GM19324 (cell line): ENCODE data around the gene COMMD3.
A peak's percentile ranks its signal among the peaks of the same experiment; 100 is the strongest.
"Not testable (repeated sequence)": the region's sequence is repeated elsewhere in the genome, so short reads cannot be mapped to it uniquely, and the experiment has no call there.

Source experiments
- ATAC-seq: cut with Tn5 transposase; IDR thresholded peaks from one replicate; pipeline ENCODE4 v1.9.1; 2021; ENCODE audit warnings: mild to moderate bottlenecking, moderate library complexity; ENCODE audit not compliant: unreplicated experiment, low FRiP score

The COMMD3 gene

DNA sequence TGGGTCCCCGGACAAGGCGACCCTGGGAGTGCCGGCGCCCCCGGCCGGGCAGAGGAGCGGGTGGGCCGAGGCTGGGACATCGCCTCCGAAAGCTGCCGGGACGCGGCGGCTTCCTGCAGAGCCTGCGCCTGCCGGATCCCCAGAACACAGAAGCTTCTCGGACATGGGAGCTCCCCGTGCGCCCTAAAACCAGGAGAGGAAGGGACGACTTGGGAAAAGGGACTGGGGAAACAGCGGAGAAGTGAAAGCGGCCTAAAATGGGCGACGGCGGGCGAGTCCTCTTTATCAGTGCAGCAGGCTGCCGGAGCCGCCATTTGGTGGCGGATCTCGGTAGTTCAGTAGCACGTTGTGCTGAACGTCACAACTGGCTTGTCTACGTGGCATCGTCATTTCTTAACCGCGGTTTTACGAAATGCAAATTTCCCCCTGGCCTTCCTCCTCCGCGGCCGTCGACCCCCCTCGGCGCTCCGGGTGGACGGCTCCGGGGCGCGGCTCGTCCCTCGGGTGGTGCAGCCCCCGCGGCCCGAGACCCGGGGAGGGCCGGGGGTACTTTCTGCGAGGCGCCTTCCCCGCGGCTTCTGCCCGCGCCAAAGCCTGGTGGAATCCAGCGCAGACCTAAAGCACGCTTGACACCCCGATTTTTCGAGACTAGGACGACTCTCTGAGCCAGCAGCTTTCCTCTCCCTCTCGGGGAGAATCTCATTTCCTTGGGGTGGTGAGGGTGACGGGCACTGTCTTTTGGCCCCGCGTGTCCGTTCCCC lies 19.2 kb downstream of the COMMD3 start:
- no peak for ATAC-seq

DNA sequence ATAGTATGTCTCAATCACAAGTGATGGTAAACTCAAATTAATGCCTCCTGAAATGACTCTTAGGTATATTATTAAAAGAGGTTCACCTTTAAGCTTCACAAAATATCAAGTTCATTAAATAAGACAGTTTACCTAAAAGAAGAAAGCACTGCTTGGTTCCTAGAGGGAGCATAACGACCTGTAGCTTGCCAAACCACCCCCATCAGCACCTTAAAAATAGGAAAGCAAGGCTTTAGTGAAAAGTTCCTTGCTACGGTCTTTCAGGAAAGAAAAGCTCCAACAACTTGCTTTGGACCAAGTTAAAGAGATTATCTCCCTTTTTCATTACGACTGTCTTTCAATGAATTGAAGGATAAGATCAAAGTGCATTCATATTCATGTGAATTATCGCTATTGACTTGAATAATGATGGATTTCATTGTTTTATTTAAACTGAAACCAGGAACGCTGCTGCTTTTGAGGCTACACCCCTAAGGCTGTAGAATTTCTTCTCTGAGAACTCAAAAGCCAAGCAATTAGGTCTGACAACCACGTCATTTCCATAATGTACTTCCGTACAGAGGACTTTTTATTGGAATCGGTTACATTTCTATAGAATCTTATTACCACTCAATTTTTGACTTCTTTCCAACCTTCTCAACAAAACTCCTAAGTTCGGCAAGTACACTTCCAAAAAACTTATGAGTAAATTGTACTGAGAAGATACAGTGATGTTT lies 22.2 kb downstream of the COMMD3 start:
- no peak for ATAC-seq

DNA sequence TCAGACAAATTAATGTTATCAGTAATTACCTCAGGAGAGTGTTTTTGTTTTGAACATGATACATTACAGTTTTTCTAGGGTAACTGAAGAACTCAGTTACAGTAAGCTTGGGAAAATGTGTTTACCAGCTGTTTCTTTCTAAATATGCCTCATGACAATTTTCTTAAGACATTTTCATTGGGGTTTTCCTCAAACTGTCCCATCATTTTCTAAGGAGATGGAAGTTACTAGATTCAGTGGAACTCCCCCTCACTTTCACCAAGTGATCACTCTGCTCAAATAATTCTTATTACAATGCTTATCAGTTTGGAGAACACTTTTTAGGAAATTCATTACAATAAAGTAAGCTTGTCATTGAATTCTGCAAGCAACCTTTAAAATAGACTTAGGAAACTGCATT lies 22.7 kb downstream of the COMMD3 start:
- ATAC-seq = no peak

DNA sequence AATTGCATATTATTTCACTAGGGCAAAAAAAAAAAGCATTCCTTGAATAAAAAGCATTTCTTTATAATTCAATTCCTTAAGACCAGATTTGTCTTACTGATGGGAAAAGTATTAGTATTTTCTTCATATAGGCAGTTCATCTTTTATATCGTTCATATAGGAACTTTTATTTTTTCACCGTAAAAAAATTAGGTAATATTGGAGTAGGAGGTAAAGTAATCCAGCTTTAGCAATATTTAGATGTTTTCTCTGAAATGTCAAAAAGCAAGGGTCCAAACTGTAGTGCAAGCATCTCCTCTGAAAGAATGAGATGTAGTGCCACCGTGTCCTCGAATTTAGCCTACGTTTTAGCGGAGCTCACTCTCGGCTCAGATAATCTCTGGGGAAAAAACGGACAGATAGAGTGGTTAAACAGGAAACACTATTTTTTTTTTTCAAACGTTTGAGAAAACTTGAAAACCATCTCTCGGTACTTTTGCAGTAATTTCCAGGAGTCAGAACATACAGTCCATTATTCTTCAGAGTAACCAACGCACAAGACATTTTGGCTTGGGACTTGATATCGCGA lies 23.7 kb downstream of the COMMD3 start:
- ATAC-seq = no peak

DNA sequence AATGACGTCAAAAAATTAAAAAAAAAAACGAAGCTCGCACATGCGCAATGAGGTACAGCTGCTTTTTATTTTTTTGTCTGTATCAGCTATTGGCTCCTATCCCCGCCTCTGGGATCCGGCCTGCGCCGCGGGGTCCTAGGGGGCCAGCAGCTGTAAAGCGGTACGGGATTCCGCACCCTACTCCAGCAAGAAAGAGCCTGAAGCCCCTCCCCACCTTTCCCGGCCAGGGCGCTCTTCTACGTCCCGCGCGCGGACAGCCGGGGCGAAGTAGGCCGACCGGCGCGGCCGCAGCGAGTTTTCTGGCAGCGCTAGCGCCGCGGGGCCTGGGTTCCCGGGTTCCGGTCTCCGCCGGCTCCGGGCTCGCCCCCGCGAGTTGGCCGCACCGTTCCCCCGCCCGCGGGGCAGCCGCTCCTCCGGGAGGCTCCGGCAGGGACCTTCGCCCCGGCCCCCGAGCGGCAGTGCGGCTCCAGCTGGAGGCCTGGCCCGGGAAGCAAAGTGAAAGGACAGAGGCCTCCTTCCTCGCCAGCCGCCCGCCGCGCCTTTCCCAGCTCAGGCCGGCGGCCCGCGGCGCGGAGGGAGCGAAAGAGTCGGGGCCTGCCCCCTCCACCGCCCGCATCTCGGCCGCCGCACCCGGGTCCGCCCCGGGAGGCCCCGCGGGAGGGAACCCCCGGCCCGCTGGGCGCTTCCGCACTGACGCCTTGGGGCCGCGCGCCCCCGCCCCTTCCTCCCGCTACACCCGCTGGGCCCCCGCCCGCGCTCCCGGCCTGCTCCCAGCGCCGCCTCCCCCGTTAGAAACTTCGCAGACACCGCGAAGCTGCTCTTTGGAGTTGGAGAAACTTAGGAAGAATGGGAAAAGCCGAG lies 24.4 kb downstream of the COMMD3 start:
- peak; percentile 49 for ATAC-seq

DNA sequence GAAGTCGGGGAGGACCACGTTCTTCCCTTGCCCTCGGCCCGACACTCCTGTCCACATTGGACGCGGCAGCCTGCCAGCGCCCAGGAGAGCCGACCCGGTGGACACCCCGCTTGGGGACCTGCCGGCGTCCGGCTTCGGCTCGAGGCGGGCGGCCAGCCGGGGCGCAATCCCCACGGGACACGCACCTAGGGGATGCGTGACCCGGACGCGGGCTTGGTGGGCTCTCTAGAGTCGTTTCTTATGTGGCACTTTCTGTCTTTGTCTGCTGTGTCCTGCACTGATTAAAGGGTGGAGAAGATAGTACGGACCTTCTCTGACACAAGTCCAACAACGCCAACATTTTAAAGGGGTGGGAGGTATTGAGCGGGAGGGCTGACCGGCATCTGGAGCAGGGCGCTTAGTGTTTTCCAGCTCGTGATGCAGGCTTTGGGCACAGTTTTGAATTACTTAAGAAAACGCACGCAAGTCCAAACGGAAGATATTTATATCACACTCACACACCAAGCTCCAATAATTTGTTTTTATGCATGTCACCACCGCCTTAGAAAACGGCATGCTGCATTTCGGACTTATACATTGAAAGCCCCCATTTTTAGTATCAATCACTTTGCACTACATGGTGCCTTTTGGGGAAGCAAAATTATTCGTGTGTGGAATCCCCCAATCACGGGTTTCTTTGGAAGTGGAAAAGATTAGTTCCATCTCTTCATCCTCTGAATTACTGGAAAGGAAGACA lies 25.2 kb downstream of the COMMD3 start:
- ATAC-seq = peak; percentile 32

DNA sequence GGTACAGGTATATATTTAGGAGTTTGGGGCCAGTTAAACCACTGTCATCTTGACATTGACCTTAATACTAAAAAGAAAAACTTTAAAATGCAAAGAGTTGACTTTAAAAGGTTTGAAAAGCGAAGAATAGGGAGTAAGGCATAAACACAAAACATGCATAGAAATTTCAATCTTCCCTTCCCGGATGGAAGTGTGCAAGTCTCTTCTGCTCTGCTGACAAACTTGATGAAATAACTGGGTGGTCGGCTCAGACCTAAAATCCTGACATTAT lies 25.7 kb downstream of the COMMD3 start:
- ATAC-seq = no peak

DNA sequence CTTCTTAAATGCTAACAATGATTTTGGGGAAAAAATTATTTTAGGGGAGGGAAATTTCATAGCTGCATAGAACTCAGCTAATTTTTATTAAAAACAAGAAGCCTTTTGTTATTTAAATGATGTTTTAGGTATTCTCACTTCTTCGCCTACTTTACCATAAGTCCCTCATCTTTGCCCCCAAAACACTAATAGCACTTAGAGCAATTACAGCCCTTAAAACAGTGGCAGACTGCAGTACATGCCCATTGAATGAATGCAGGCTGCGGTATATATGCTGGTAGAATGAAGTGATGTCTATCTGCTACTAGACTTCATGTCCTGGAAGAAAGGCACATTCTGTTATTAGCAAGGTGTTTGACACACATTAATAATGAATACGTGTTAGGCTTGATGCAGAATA lies 26.2 kb downstream of the COMMD3 start:
- no peak for ATAC-seq

DNA sequence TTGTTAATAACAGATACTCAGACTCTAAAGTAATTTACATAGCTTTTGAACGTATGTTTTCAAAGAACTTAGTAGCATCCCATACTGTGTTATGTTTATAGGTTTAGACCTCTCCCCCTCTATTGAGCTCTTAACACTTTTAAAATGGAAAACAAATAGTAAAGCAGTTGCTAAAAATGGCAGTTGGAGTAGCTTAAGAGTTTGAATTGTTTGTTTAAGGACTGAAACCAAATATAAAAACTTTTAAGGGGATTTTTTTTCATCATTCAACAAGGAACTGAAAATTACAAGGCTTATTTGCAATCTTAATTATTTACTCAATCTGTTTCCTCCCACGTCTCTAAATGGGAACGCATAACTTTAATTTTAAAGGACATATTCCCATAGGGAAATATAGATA lies 27.5 kb downstream of the COMMD3 start:
- no peak for ATAC-seq

DNA sequence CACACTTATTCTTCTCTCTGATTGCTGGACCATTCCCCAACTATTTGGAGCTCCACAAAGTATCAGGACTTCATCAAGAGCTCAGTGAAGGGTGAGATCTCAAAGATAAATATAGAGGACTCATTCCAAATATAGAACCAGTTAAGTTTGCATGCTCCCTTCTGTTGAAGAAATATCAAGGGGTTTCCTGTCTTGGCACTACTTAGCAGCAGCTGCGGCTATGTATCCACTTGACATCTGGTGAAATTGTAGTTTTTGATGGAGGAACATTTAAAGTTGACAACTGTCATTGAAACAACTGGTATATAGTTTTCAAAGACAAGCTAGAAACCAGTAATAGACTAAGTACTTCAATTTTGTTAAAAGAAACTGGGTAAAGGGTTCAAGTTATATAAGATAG lies 28.1 kb downstream of the COMMD3 start:
- ATAC-seq = no peak

DNA sequence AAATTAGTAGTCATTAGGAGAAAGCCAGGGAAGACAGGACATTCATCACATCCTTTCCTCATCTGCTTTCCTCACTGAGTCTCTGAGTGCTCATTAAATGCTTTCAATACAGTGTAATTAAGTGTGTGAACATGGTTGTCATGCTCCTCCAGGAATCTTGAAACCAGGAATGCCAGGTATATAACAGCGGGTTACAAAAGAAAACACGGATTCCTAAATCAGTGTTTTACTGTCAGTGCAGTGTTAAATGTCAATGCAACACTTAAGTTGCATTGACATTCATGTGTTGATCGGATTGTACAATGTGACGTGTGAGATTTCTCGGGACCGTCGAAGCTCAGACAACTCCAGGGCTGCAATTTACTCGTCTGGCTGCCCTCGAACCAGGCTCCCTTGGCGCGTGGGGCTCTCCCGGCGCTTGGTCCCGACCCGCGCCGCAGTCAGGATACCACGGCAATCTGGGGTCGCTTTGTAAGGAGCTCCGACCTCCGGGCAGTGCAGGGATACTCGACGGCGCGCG lies 28.7 kb downstream of the COMMD3 start:
- ATAC-seq = no peak

DNA sequence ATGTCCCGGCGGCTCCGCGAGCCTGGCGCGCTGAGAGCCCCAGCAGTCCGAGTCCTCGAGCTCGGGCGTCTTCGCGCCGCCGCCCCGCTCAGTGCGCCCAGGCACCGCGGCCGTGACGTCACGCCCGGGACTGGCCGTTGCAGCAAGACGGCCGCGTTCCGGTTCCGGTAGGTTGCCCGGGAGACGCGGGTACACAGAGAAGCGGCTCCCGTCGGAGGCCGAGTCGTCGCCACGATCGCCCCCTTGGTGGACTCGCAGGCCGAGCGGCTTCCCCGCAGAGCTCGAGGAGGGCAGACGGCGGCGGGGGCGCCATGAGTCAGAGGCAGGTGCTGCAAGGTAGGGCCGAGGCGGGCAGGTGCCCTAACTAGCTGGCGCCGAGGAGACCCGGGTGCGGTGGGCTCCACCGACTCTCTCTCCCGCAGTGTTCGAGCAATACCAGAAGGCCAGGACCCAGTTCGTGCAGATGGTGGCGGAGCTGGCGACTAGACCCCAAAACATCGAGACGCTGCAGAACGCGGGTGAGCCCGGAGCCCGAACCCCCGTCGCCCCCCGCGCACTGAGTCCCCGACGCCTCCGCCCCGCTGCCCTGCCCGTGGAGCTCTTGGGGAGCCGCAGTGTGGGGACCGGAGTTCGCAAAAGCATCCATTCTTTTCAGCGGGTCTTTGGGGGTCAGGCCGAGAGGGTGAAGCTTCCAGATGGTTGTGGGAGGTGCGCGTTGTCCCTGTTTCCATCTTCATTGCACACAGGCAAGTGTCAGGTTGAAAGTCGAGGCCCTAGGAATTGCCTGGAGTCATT lies 29.3 kb downstream of the COMMD3 start, which contains the start of gene SPAG6:
SPAG6 (plus strand) TSS at position 196 of the 795 bp plus-strand sequence; CDS start at position 312, 116 bp downstream.
- ATAC-seq = no peak

DNA sequence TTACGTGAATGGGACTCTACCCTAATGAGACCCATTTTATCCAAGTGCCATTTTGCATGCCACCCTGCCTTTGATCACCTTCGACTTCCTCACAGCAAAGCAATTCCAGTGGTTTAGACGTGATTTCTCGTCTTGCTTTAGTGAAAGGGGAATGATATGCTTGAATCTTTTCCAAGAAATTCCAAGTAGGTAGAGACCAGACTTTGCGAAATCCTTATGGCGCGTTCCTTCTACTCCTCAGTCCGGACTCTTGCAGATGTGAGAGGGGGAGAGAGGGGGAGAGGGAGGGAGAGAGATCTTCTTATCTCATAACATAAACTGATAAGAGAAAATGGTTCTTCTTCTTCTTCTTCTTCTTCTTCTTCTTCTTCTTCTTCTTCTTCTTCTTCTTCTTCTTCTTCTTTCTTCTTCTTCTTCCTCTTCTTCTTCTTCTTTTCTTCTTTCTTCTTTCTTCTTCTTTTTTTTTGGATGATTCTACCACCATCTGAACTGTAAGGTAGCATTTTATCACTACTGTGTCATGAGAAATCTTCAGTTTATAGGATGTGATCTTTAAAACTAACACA lies 30.0 kb downstream of the COMMD3 start:
- no peak for ATAC-seq

DNA sequence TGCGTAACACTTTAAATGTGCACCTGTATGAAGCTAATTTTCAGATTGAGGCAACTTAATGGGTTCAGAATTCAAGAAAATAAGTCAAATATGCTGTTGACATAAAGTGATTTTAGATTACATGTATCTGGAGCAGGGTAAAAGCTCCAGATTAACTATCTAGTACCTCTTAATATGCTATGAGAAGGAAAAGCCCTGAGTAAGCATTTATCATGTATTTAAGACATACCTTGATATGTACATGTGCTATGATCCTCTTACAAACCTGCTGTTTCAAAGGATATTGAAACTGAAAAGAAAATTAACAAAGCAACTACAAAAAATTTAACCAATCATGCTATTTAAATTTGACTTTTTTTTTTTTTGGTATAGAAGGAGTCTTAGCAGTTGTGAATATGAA lies 33.6 kb downstream of the COMMD3 start:
- no peak for ATAC-seq

DNA sequence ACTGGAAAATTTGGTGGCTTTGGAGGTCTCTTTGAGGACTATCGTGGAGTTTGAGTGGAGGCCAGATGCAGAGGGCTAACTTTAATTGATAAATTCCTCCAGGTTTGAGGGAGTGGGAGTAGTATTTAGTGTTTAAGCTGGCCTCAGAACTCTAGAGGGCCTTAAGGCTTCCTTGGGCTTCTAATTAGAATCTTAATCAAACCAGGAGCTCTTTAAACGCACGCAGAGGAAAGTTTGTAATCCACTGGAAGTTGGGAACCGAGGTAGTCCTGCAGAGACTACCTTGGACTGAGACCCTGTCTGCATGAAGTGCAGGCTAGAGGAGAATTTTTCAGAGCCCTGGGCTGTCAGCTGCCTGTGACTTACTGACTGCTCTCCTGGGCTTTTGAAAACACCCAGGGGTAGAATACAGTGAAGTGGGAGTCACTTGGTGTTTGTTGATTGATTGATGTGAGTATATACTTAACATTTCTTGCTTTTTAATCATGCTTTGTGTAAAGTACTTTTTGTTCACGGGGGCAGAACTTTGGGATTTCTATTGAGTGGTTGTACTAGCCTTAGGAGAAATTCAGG lies 35.0 kb downstream of the COMMD3 start:
- ATAC-seq = no peak

DNA sequence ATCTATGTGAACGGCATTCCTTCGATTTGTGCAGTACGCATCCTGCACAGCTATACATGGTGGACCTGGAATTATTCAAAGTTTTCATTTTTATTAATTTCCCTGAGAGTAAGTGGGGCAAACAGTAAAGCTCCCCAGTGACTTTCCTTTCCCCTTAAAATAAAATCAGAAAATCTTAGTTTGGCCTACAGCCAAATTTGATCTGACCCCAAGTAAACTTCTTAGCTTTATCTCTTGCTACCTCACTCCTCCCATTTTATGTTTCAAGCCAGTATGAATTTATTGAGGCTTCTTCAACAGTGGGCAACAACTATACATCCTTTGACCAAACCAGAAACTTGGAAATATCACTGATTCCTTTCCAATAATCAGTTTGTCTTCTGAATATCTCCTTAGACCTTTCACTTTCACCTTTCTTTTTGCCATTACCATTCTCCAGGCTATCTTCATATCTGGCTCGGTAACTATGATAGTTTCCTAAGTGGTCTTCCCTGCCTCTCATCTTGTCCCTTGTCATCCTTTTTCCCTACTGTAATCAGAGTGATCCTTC lies 40.2 kb downstream of the COMMD3 start:
- no peak for ATAC-seq

DNA sequence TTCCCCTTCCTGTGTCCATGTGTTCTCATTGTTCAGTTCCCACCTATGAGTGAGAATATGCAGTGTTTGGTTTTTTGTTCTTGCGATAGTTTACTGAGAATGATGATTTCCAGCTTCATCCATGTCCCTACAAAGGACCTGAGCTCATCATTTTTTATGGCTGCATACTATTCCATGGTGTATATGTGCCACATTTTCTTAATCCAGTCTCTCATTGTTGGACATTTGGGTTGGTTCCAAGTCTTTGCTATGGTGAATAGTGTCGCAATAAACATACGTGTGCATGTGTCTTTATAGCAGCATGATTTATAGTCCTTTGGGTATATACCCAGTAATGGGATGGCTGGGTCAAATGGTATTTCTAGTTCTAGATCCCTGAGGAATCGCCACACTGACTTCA lies 41.6 kb downstream of the COMMD3 start:
- not testable (repeated sequence) for ATAC-seq

DNA sequence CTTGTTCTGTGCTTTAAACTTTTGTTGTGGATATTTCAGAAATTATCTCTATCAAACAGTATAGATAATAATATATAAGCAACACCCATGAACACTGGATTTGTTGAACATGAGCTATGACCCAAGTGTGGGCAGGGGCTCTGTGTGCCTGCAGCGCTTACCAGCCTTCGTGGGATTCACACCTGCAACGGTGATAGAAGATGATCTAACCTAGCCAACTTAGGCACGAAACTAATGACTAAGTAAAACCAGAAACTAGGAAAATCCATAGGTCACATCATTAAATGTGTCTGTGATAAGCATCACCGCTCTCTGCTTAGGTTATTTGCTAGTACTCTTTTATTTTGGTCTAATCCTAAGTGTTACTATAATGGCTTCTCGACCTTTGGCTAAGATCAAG lies 47.1 kb downstream of the COMMD3 start:
- ATAC-seq = no peak
